Esophagus muscularis mucosa (tissue), 4 donors: Measurements from ENCODE around the gene CARTPT. TPM values are rescaled to one million over a fixed set of nuclear protein-coding genes. Genes with fewer than 3 reads are reported as not detected.

Experiments
- DNase-seq: peaks from one replicate; pipeline ENCODE4 v3.0.0-alpha.2; 2017; ENCODE audit errors: extremely low spot score
- H3K27ac ChIP-seq, 4 donors: fragments of 200-600 bp; sonication (generic); replicated peaks in 1 of 4; 1 replicate in 3 of 4; 2 replicates in 1 of 4; pipeline ENCODE4 v1.5.1; 2016 to 2019; ENCODE audit warnings: mild to moderate bottlenecking in 1 of 4
- H3K27me3 ChIP-seq, 4 donors: fragments of 200-600 bp; sonication (generic); one replicate each; pipeline versions ENCODE4 v1.5.1 to v1.6.0; 2016 to 2019
- H3K36me3 ChIP-seq, 4 donors: fragments of 200-600 bp; sonication (generic); one replicate each; pipeline ENCODE4 v1.5.1; 2016 to 2019
- H3K4me1 ChIP-seq, 4 donors: fragments of 200-600 bp; sonication (generic); one replicate each; pipeline ENCODE4 v1.5.1; 2016 to 2019
- H3K4me3 ChIP-seq, 4 donors: fragments of 200-600 bp; sonication (generic); 1 replicate in 2 of 4; 2 replicates in 2 of 4; pipeline ENCODE4 v1.5.1; 2016 to 2019; ENCODE audit warnings: mild to moderate bottlenecking in 4 of 4, moderate library complexity in 1 of 4
- H3K9me3 ChIP-seq, 4 donors: fragments of 200-600 bp; sonication (generic); 1 replicate in 3 of 4; 2 replicates in 1 of 4; pipeline ENCODE4 v1.5.1; 2016 to 2019
- CTCF ChIP-seq, 3 experiments: fragments of 200-600 bp in 2 of 3; fragments of 450-650 bp in 1 of 3; sonication (generic) in 2 of 3; IDR thresholded peaks; one replicate each; pipeline ENCODE4 v1.5.1; 2017 to 2019; ENCODE audit warnings: antibody characterized with exemption in 3 of 3, mild to moderate bottlenecking in 2 of 3, moderate library complexity in 1 of 3
- EP300 ChIP-seq: sonication (generic); formaldehyde crosslinking; IDR thresholded peaks from one replicate; pipeline ENCODE4 v1.6.1; 2017; ENCODE audit warnings: antibody characterized with exemption
- POLR2A ChIP-seq: fragments of 450-650 bp; IDR thresholded peaks from one replicate; pipeline ENCODE4 v1.6.1; 2017; ENCODE audit warnings: antibody characterized with exemption, moderate library complexity, mild to moderate bottlenecking, low read depth
- POLR2AphosphoS5 ChIP-seq, 2 donors: sonication (generic); formaldehyde crosslinking; IDR thresholded peaks; one replicate each; pipeline ENCODE4 v1.6.1; 2017; ENCODE audit warnings: antibody characterized with exemption in 2 of 2
- WGBS: methylation state at CpG from one replicate; pipeline ENCODE4 v1.1.5; 2018; 5-methylcytosine and 5-hydroxymethylcytosine counted together
- intact Hi-C: fragments of 100-400 bp; cut with DNase I; formaldehyde crosslinking; loops from one replicate; pipeline ENCODE4 v1.15.1; 2023
- total RNA-seq, 4 donors: library from RNA; depleted of rRNA; stranded (reverse); fragments of >200 nt; gene quantifications; one replicate each; pipeline versions ENCODE4 v1.1.0 to v1.2.1, GENCODE V29; 2016

The CARTPT gene
- total RNA-seq, 4 donors from 2014 or later, result 7.1 to 24.7 (median 15.5) TPM

- Histone ChIP-seq H3K36me3 (no peaks in the 10 kb centered on the region), H3K27ac (no peak overlapping the region), H3K4me1 (no peaks in the 10 kb centered on the region), H3K4me3 (no peak overlapping the region), H3K9me3 (no peaks in the 10 kb centered on the region), H3K27me3 (peaks cover 0 to 39% (median 0%) of the 10 kb centered on the region in 4 donors)
- intact Hi-C loops, result no loop called here
- TF ChIP-seq EP300, result no peak
- no peak for TF ChIP-seq POLR2AphosphoS5 (IDR thresholded peaks at IDR 0.05)
- no peak for TF ChIP-seq POLR2A
- TF ChIP-seq CTCF (IDR thresholded peaks at IDR 0.05), result no peak
- no peak for DNase-seq
- WGBS, result 70% methylated on average over 2 of the region's 2 CpGs
Observed at GRCh38 chr5:71727978-71728377, 8.9 kb downstream of the CARTPT start.

DNA sequence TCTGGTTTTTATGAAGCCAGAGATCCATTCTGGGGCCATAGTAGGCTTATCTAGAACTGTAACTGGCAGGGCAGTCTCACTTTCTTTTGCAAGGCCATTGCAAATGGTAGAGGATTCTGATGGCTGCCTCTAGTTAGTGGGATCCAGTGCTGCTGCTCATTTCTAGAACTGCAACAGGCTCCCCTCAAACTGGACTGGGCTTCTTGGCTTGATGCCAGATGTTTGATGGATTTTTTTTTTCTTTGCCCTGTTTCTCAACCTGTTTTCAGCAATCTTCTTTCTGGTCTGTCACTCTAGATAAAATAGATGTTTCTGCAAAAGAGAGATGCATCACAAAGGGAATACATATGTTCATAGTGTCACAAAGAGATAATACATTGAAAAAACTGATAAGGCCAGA, 11.9 kb downstream of the CARTPT start:
- Histone ChIP-seq H3K27ac (no peak overlapping the region), H3K4me1 (no peaks in the 10 kb centered on the region), H3K4me3 (no peak overlapping the region), H3K9me3 (no peaks in the 10 kb centered on the region), H3K27me3 (peaks cover 0 to 17% (median 0%) of the 10 kb centered on the region in 4 donors), H3K36me3 (no peaks in the 10 kb centered on the region)
- peak; percentile 45 for DNase-seq
- TF ChIP-seq CTCF (IDR thresholded peaks at IDR 0.05), result no peak
- no peak for TF ChIP-seq POLR2AphosphoS5 (IDR thresholded peaks at IDR 0.05)
- no peak for TF ChIP-seq POLR2A
- no peak for TF ChIP-seq EP300
- intact Hi-C loops, result no loop called here

- peak; percentile 14 for DNase-seq
- intact Hi-C loops, result no loop called here
- Histone ChIP-seq H3K4me3 (no peak overlapping the region), H3K27me3 (peaks cover 0 to 17% (median 0%) of the 10 kb centered on the region in 4 donors), H3K36me3 (no peaks in the 10 kb centered on the region), H3K9me3 (no peaks in the 10 kb centered on the region), H3K27ac (no peak overlapping the region), H3K4me1 (no peaks in the 10 kb centered on the region)
- TF ChIP-seq EP300 (no peak), POLR2A (no peak), CTCF (IDR thresholded peaks at IDR 0.05) (no peak), POLR2AphosphoS5 (IDR thresholded peaks at IDR 0.05) (no peak)
- WGBS, result 55% methylated on average over 1 of the region's 1 CpG
Observed at GRCh38 chr5:71732011-71732410, 12.9 kb downstream of the CARTPT start.

- intact Hi-C loops, result no loop called here
Observed at GRCh38 chr5:71734141-71734540, 15.1 kb downstream of the CARTPT start.

More at GRCh38 chr5:71734141-71734540, 15.1 kb downstream of the CARTPT start:
- Histone ChIP-seq H3K27ac (no peak overlapping the region), H3K36me3 (no peaks in the 10 kb centered on the region), H3K27me3 (no peaks in the 10 kb centered on the region), H3K9me3 (no peaks in the 10 kb centered on the region), H3K4me3 (no peak overlapping the region), H3K4me1 (no peaks in the 10 kb centered on the region)
- no peak for DNase-seq
- no peak for TF ChIP-seq POLR2AphosphoS5 (IDR thresholded peaks at IDR 0.05)
- no peak for TF ChIP-seq CTCF (IDR thresholded peaks at IDR 0.05)
- no peak for TF ChIP-seq EP300
- TF ChIP-seq POLR2A, result no peak
